Pancreas (tissue), 10 donors: ENCODE results near the gene VWA8. TPM values are rescaled to one million over a fixed set of nuclear protein-coding genes. Genes with fewer than 3 reads are reported as not detected.
A peak's percentile ranks its signal among the peaks of the same experiment; 100 is the strongest.
"Not testable (repeated sequence)": the region's sequence is repeated elsewhere in the genome, so short reads cannot be mapped to it uniquely, and the experiment has no call there.

ENCODE experiments used
- ATAC-seq, 4 donors: fragments of 200-7000 bp; cut with Tn5 transposase; one replicate each; pipeline versions ENCODE4 v1.8.0 to v1.9.1; 2020; ENCODE audit warnings: mild to moderate bottlenecking in 4 of 4, moderate library complexity in 4 of 4
- DNase-seq, 6 donors: peaks; one replicate each; pipeline ENCODE4 v3.0.0-alpha.2; 2020
- FAIRE-seq: peaks from 2 replicates; lab custom pipeline; 2012; peaks lifted over from hg19 to GRCh38; lab: Jason Lieb, UNC
- H3K27ac ChIP-seq, 4 donors: fragments of 200-600 bp; sonication (generic); 1 replicate in 3 of 4; 2 replicates in 1 of 4; pipeline versions ENCODE4 v1.5.0 to v1.8.0; 2020
- H3K27me3 ChIP-seq, 4 donors: fragments of 200-600 bp; one replicate each; pipeline ENCODE4 v1.8.0; 2021
- H3K36me3 ChIP-seq, 3 donors: fragments of 200-600 bp; sonication (generic) in 1 of 3; one replicate each; pipeline versions ENCODE4 v1.5.0 to v1.8.0; 2020 to 2021
- H3K4me1 ChIP-seq, 3 donors: fragments of 200-600 bp; one replicate each; pipeline ENCODE4 v1.8.0; 2021
- H3K4me3 ChIP-seq, 4 donors: fragments of 200-600 bp; sonication (generic) in 2 of 4; one replicate each; pipeline versions ENCODE4 v1.5.0 to v1.8.0; 2020 to 2021
- H3K9me3 ChIP-seq, 4 donors: fragments of 200-600 bp; one replicate each; pipeline ENCODE4 v1.8.0; 2021
- WGBS, 2 donors: extraction: QIAGEN DNeasy Blood & Tissue Kit; methylation state at CpG; one replicate each; pipeline ENCODE4 v1.1.7; 2013; 5-methylcytosine and 5-hydroxymethylcytosine counted together
- intact Hi-C, 3 donors: fragments of 100-400 bp; cut with DNase I; formaldehyde crosslinking; loops; one replicate each; pipeline versions ENCODE4 v1.11.1 to v1.14.2; 2022
- polyA plus RNA-seq, 2 donors: library from polyadenylated mRNA; stranded (reverse); fragments of 200-250 nt; gene quantifications; one replicate each; pipeline ENCODE4 v1.2.3, GENCODE V29; 2013
- total RNA-seq, 6 donors: library from RNA; stranded (reverse); fragmentation: NEBNext Ultra II Directional in 4 of 6; extraction: Animal tissue kit (Norgen Biotek cat#: 25700) in 4 of 6; gene quantifications; one replicate each; pipeline versions ENCODE4 v1.2.1 to v1.2.4, GENCODE V29; 2021 to 2023
- TF ChIP-seq, protein P1 (sequence below), 4 donors: fragments of 200-600 bp; sonication (generic) in 3 of 4; IDR thresholded peaks; one replicate each; pipeline versions ENCODE4 v1.5.0 to v1.8.0; 2021; ENCODE audit warnings: antibody characterized with exemption in 4 of 4
- donor health status: healthy with polysubstance abuse.
- donor health status: DM: no; HTN: no; CAD: no; lungs with moderate emphysema.
- donor health status: DM: no; HTN: no; CAD: no.
- donor health status: control.
- donor health status: control.
- donor health status: Bipolar disorder and iron deficiency.
- donor health status: DM: yes; HTN: yes; CAD: no.
- donor health status: DM: no; HTN: no; CAD: no.
- donor health status: DM: no; HTN: no; CAD: no.
- donor health status: DM: yes; HTN: yes; CAD: no.

VWA8 gene
- total and polyA plus RNA-seq, 8 donors = 3.3 to 15.8 (median 9.2) TPM

DNA sequence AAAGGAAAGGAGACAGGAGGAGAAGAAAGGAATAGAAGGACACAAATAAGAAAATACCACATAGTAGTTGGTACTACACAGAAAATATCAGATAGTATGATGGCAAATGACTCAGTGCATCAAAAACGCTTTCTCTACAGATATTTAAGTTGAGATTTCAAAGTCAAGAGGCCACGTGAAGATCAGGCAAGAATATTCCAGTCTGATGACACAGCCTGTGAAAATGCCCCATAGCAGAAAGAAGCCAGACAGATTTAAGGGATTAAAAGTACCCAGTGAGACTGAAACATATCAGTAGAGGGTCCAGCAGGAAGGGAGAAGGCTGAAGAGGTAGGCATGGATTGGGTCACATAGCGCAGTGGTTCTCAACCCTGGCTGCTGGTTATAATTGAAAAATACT, 113.7 kb downstream of the VWA8 start:
- DNase-seq = no peak
- Histone ChIP-seq H3K9me3 (no peaks in the 10 kb centered on the region), H3K27me3 (no peaks in the 10 kb centered on the region), H3K36me3 (no peaks in the 10 kb centered on the region), H3K4me3 (no peak overlapping the region), H3K27ac (no peak overlapping the region), H3K4me1 (no peaks in the 10 kb centered on the region)
- intact Hi-C loops = no loop called here
- 92 to 98% methylated on average over 3 of the region's 3 CpGs for WGBS, 2 donors
- TF ChIP-seq, protein P1, sequence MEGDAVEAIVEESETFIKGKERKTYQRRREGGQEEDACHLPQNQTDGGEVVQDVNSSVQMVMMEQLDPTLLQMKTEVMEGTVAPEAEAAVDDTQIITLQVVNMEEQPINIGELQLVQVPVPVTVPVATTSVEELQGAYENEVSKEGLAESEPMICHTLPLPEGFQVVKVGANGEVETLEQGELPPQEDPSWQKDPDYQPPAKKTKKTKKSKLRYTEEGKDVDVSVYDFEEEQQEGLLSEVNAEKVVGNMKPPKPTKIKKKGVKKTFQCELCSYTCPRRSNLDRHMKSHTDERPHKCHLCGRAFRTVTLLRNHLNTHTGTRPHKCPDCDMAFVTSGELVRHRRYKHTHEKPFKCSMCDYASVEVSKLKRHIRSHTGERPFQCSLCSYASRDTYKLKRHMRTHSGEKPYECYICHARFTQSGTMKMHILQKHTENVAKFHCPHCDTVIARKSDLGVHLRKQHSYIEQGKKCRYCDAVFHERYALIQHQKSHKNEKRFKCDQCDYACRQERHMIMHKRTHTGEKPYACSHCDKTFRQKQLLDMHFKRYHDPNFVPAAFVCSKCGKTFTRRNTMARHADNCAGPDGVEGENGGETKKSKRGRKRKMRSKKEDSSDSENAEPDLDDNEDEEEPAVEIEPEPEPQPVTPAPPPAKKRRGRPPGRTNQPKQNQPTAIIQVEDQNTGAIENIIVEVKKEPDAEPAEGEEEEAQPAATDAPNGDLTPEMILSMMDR (IDR thresholded peaks at IDR 0.05) = no peak
- no peak for ATAC-seq
- FAIRE-seq = no peak

DNA sequence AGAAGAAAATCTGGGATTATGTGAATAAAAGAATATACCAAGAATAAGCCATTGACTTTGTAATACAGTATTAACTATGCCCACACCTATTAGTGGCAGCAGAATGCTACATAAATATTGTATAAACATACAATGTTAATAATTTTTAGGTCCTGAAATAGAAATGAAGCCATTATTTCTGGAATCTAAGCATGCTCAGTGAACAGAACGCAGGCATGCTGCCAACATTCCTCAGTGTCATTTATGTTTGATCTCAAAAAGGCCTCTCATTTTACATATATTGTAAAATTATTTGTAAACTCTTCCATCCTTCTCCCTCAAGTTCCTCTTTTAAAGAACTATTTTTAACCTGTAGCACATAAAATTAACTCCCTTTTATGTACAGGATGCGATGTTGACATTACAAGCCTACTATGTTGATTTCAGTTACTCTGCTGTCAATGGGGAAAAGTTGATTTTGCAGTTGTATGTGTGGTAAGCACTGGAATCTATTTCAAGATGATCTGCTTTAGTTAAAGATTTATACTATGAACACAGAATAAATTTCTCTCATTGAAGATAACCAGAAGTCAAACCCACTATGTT, 118.8 kb downstream of the VWA8 start:
- WGBS, 2 donors = 74 to 80% methylated on average over 2 of the region's 2 CpGs
- intact Hi-C loops = no loop called here
- H3K27me3 ChIP-seq = no peaks in the 10 kb centered on the region
- no peak for ATAC-seq
- no peak for DNase-seq
- no peaks in the 10 kb centered on the region for H3K9me3 ChIP-seq
- H3K4me1 ChIP-seq = peaks cover 0 to 10% (median 0%) of the 10 kb centered on the region in 3 donors
- FAIRE-seq = no peak
- TF ChIP-seq, protein P1 (IDR thresholded peaks at IDR 0.05) = no peak
- no peak overlapping the region for H3K4me3 ChIP-seq
- no peak overlapping the region for H3K27ac ChIP-seq
- no peaks in the 10 kb centered on the region for H3K36me3 ChIP-seq

DNA sequence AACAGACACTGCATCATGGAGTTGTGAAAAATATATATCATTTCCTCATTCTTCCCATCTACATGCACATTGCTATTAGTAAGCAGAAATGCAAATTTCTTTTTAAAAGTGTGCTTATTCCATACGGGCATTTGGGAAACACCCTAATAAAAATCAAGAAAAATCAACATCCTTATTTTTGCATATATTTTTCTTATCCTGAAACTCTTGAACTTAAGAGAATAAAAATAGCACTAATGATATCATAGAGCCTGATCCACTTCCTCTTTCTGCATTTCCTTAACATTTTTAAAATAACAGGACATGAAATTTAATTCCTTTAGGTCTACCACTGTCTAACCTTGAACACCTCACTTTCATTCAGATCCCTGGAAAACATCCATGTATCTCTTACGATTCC, 123.3 kb downstream of the VWA8 start:
- TF ChIP-seq, protein P1 (IDR thresholded peaks at IDR 0.05) = no peak
- no peaks in the 10 kb centered on the region for H3K9me3 ChIP-seq
- 68 to 75% methylated on average over 2 of the region's 2 CpGs for WGBS, 2 donors
- FAIRE-seq (no peak), ATAC-seq (peak in 1 of 4 donors; percentile 33), DNase-seq (no peak)
- intact Hi-C loops = no loop called here
- H3K36me3 ChIP-seq = no peaks in the 10 kb centered on the region
- H3K4me1 ChIP-seq = peaks cover 0 to 10% (median 0%) of the 10 kb centered on the region in 3 donors
- no peak overlapping the region for H3K4me3 ChIP-seq
- H3K27ac ChIP-seq = no peak overlapping the region
- H3K27me3 ChIP-seq = no peaks in the 10 kb centered on the region

DNA sequence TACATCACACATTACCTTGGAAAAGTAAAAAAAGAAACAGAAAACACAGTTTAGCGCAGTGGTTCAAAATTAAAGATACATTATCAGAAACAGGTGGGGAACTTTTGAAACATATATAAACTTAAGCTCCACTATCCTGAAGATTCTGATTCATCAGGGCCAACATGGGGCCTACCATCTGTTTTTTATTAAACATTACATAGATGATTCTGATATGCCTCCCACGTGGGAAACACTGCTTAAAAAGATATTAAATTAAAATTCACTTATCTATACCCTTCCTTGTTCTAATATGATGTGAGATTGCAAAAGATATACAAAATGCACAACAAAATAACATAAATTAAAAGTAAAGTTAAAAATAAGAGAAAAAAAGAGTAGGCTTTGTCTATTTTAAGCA, 125.0 kb downstream of the VWA8 start:
- intact Hi-C loops = no loop called here
- WGBS, 2 donors = 86 to 94% methylated on average over 2 of the region's 2 CpGs
- Histone ChIP-seq H3K27ac (no peak overlapping the region), H3K4me3 (no peak overlapping the region), H3K27me3 (no peaks in the 10 kb centered on the region), H3K9me3 (no peaks in the 10 kb centered on the region), H3K4me1 (peaks cover 0 to 10% (median 0%) of the 10 kb centered on the region in 3 donors), H3K36me3 (no peaks in the 10 kb centered on the region)
- no peak for DNase-seq
- no peak for FAIRE-seq
- TF ChIP-seq, protein P1 (IDR thresholded peaks at IDR 0.05) = no peak
- no peak for ATAC-seq

DNA sequence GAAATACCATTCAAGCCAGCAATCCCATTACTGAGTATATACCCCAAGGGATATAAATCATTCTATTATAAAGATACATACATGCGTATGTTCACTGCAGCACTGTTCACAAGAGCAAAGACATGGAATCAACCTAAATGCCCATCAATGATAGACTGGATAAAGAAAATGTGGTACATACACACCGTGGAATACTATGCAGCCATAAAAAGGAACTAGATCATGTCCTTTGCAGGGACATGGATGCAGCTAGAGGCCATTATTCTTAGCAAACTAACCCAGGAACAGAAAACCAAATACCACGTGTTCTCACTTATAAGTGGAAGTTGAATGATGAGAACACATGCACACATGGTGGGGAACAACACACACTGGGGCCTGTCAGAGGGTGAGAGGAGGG, 126.2 kb downstream of the VWA8 start:
- H3K36me3 ChIP-seq, H3K27me3 ChIP-seq, H3K27ac ChIP-seq, intact Hi-C loops, H3K4me3 ChIP-seq, FAIRE-seq, DNase-seq, ATAC-seq, H3K9me3 ChIP-seq: not testable (repeated sequence)
- WGBS, 2 donors = 96 to 97% methylated on average over 3 of the region's 3 CpGs
- peaks cover 0 to 10% (median 0%) of the 10 kb centered on the region in 3 donors for H3K4me1 ChIP-seq
